Left forelimb (tissue), 1 donor: Measurements from ENCODE around the gene FOCAD.
"Not testable (repeated sequence)": the region's sequence is repeated elsewhere in the genome, so short reads cannot be mapped to it uniquely, and the experiment has no call there.

Experiments used
- DNase-seq: peaks from one replicate; pipeline ENCODE4 v3.0.0-alpha.2; 2018; ENCODE audit warnings: low spot score

The FOCAD gene, protein sequence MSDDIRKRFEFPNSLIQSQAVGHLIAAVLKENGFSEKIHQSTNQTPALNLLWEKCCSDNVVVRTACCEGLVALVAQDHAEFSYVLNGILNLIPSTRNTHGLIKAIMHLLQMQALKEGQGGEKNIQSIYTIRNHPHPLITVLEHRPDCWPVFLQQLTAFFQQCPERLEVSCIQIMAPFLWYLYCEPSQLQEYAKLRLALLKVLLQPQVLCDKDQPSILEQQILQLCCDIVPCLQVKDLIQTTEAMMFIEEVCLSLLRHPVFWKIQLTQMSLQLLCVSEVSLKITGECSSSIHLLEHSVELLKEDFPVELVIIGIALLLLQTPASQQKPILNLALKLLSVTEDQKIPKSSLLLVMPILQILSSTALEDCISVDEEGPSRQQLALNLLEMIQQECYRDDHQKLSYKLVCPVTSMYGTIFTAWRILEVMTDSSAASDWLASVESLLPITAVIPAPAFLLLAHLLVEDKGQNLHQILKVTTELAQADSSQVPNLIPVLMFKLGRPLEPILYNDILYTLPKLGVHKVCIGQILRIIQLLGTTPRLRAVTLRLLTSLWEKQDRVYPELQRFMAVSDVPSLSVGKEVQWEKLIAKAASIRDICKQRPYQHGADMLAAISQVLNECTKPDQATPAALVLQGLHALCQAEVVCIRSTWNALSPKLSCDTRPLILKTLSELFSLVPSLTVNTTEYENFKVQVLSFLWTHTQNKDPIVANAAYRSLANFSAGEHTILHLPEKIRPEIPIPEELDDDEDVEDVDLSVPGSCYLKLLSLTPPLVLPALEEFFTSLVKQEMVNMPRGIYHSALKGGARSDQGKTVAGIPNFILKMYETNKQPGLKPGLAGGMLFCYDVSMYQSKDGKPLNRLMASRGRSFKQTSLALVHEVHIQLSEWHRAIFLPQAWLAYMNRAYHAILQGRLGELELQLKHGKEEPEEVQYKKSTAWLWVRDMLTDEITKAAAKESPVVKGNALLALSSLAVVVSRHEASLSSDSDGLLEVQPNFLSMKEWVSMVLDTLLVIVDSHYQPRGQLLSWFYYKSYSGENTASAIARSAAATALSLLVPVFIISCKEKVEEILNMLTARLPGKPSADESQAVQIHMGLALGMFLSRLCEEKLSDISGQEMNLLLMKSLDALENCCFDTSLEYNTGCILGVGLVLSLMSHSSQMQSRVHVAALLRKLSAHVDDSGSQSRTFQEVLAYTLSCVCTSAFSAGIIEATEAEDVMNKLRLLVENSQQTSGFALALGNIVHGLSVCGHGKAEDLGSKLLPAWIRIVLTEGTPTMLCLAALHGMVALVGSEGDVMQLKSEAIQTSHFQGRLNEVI (N-terminal part only)

DNA sequence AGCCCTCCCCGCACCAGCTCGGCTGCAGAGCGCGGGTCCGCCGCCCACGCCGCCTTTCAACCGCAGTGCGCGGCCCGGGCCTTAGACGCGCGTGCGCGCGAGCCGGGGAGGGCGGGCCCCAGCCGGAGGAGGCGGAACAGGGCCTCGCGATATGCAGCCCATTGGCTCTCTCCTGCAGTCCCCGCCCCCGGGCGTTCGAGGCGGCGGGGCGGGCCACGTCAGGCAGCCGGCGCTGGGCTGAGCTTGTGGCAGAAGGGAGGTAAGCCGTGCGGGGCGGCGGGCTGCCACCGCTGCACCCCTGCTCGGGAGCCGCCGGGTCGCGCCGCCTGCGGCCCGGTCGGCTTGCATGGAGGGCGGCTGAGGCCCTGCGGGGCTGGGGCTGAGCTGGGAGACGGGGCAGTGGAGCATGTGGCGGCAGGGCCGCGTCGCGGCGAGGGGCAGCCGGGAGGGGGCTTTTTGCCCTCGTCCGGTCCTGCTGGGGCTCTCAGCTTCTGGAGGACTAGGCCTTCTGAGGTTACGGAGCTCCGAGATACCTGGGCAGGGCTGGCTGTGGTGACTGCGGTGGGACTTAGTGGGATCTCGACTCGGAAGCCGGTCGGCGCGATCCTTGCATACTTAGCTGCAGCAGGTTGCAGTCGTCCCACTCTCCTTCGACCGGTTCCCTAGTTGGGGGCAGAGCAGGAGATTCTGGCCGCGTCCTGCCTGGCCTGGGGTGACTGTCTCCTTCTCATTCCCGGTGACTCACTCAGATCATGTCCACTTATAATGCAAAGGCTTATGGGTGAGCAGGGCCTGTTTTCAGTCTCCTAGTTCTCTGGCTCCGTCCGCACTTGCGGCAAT, at the start of gene FOCAD:
FOCAD (plus strand) TSS at position 225 of the 840 bp plus-strand sequence. CDS start 31,095 bp downstream, outside the sequence.
- peak; percentile 95 for DNase-seq

DNA sequence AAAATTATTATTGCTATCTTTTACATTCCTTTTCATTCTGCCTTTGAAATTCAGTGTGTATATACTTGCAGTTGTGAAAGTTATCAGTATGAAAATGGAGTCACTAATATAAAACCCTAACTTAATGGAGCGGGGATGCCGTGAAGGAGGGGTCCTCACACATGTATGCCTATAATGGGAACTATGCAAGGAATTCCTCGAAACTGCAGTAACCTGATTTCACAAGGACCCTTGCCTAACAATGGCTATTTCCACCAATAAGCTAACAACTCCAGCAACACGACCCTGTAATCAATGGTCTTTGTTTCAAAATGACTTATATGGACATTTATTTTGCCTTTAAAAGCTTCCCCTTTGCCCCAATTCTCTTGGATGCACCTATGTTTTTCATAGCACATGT, 49.2 kb upstream of the FOCAD start:
- DNase-seq = no peak

DNA sequence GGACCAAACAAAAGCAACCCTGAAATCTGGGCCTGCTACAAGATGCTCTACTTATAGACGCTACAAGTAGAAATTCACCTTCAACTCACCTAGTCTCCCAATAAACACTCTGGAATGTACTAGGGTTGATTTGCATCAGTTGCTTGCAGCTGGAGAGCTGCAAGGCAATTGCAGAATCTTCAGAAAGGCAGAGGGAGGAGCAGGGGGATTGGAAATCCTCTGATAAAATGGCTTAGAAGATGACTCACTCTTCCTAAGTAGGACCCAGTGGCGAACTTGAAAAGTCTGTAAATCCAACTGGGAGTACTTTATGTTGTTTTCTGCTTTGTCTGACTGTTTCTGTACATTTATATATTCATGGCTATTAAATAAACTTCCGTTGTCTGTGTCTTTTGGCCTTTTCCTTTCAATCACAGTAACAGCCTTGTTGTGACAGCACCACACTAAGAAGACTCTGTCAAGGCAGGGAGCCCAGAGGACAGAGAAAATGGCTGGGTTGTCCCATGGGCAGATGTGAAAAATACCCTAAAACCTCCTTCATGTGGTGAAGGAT, 47.1 kb upstream of the FOCAD start:
- no peak for DNase-seq

- DNase-seq = no peak
Measured at GRCh38 chr9:20640331-20641187, 43.5 kb upstream of the FOCAD start.

- DNase-seq = no peak
Measured at GRCh38 chr9:20642045-20642444, 42.0 kb upstream of the FOCAD start.

- no peak for DNase-seq
Measured at GRCh38 chr9:20643660-20644059, 40.4 kb upstream of the FOCAD start.

GRCh38 chr9:20646656-20647055, 37.4 kb upstream of the FOCAD start:
- no peak for DNase-seq

GRCh38 chr9:20649381-20649780, 34.7 kb upstream of the FOCAD start:
- no peak for DNase-seq

GRCh38 chr9:20650313-20650712, 33.7 kb upstream of the FOCAD start:
- DNase-seq = no peak

DNA sequence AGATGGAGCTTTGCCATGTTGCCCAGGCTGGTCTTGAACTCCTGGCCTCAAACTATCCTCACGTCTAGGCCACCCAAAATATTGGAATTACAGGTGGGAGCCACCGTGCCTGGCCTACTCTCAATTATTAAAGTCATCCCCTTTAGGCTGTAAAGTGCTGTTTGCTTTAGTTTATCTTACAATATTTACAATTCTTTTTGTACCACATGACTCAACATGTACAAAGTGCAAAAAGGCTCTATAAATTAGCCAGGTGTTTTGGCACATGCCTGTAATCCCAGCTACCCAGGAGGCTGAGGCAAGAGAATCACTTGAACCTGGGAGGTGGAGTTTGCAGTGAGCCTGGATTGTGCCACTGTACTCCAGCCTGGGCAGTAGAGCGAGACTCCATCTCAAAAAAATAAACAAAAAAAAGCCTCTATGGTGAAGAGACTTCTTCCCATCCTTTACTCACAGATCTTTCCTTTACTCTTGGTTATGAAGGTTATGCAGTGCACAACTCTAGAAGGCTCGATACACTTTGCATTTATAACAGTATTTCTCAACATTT, 33.2 kb upstream of the FOCAD start:
- DNase-seq = no peak

DNA sequence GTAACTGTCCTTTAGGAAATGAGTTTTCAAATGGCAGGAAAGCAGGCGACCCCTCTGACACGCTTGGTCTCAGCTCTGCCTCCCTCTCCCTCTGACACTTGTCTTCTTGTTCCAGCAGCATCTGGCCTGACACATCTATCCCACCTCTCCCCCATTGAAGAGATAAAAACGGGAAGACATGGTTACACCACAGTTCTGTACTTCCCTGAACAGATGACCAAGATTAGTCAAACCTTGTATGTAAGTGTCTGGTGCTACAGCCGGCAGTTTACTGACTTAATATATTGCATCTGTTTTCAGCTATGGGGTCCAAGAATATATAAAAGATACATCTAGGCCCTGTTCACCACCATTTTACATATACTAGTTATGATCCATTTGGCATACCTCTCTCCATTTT, 32.1 kb upstream of the FOCAD start:
- no peak for DNase-seq

DNA sequence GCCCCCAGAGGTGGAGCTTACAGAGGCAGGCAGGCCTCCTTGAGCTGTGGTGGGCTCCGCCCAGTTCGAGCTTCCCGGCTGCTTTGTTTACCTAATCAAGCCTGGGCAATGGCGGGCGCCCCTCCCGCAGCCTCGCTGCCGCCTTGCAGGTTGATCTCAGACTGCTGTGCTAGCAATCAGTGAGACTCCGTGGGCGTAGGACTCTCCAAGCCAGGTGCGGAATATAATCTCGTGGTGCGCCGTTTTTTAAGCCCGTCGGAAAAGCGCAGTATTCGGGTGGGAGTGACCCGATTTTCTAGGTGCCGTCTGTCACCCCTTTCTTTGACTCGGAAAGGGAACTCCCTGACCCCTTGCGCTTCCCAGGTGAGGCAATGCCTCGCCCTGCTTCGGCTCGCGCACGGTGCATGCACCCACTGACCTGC, 25.8 kb upstream of the FOCAD start:
- DNase-seq = not testable (repeated sequence)

DNA sequence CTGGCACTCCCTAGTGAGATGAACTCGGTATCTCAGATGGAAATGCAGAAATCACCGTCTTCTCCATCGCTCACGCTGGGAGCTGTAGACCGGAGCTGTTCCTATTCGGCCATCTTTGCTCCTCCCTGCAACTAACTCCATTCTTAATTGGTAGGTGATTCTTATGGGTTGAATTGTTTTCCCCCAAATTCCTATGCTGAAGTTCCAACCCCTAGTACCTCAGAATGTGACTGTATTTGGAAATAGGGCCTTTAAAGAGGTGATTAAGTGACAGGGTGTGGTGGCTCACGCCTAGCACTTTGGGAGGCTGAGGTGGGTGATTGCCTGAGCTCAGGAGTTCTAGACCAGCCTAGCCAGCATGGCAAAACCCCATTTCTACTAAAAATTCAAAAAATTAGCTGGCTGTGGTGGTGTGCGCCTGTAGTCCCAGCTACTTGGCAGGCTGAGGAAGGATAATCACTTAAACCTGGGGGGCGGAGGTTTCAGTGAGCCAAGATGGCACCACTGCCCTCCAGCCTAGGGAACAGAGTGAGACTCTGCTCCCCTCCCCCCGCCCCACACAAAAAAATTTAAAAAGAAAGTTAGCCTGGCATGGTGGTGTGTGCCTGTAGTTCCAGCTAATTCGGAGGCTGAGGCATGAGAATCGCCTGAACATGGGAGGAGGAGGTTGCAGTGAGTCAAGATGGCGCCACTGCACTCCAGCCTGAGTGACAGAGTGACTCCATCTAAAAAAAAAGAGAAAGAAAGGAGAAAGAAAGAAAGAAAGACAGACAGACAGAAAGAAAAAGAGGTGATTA, 25.2 kb upstream of the FOCAD start:
- no peak for DNase-seq

DNA sequence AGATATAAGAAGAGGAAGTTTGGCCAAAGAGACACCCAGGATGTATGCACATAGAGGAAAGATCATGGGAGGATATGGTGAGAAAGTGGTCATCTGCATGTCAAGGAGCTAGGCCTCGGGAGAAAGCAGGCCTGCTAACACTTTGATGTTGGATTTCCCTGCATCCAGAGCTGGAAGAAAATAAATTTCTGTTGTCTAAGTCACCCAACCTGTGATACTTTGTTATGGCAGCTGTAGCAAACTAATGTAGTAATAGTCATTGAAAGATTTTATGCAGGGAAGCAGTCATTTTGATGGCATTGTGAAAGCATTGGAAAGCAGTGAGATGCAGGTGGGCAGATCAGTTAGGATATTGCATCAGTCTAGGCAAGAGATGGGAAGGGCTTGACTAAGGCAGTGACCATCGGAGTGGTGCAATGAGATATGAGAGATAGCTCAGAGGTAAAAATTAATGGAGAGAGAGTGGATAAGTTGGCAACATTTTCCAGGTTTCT, 24.5 kb upstream of the FOCAD start:
- no peak for DNase-seq

- DNase-seq = no peak
Measured at GRCh38 chr9:20662156-20662555, 21.9 kb upstream of the FOCAD start.

GRCh38 chr9:20663133-20663532, 20.9 kb upstream of the FOCAD start:
- DNase-seq = no peak

- DNase-seq = no peak
Measured at GRCh38 chr9:20664501-20664900, 19.6 kb upstream of the FOCAD start.

GRCh38 chr9:20670395-20670794, 13.7 kb upstream of the FOCAD start:
- no peak for DNase-seq

GRCh38 chr9:20671635-20672034, 12.4 kb upstream of the FOCAD start:
- DNase-seq = no peak
